ENCODE data around the gene TULP4. TPM values are rescaled to one million over a fixed set of nuclear protein-coding genes. Genes with fewer than 3 reads are reported as not detected.

Gene TULP4
- total RNA-seq, 2 donors from 2014 or later: 10.8 to 31.2 TPM

DNA sequence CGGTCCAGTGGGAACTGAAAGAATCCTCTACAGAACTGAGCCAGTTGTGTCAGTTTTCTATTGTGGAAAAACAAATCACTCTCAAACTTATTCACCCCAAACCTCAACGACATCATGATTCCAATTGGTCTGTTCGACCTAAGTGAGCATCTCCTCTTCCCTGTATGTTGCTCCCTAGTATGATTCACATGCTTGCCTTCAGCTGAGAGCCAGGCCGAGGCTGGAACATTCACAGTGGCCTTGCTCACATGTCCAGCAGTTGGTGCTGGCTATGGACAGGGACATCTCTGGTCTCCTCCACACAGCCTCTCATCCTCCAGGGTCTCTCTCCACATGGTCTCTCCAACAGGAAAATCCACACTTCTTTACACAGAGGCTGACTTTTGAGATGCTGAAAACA lies 219.3 kb downstream of the TULP4 start:
- Mint-ChIP-seq H3K27me3 (peaks cover 34% of the 10 kb centered on the region), H3K4me1 (peaks cover 5% of the 10 kb centered on the region)

GRCh38 chr6:158531970-158532369 lies 219.7 kb downstream of the TULP4 start:
- ATAC-seq (replicated peaks): no peak
- Mint-ChIP-seq H3K27ac (no peak overlapping the region), H3K4me1 (peaks cover 5% of the 10 kb centered on the region), H3K4me3 (no peak overlapping the region), H3K9me3 (peaks cover 4% of the 10 kb centered on the region), H3K36me3 (ENCODE audit: low read depth) (no peaks in the 10 kb centered on the region), H3K27me3 (peaks cover 30% of the 10 kb centered on the region)

More for the DNA sequence above, 219.3 kb downstream of the TULP4 start:
- Mint-ChIP-seq H3K4me3 (no peak overlapping the region), H3K36me3 (ENCODE audit: low read depth) (no peaks in the 10 kb centered on the region), H3K27ac (no peak overlapping the region), H3K9me3 (peaks cover 4% of the 10 kb centered on the region)
- ATAC-seq (replicated peaks): no peak

GRCh38 chr6:158536084-158536890 lies 224.0 kb downstream of the TULP4 start:
- Mint-ChIP-seq H3K36me3 (ENCODE audit: low read depth) (no peaks in the 10 kb centered on the region), H3K4me1 (peaks cover 5% of the 10 kb centered on the region), H3K4me3 (peak overlapping the region; percentile 59), H3K9me3 (no peaks in the 10 kb centered on the region), H3K27ac (no peak overlapping the region), H3K27me3 (peaks cover 14% of the 10 kb centered on the region)
- ATAC-seq (replicated peaks): peak; percentile 78

- Mint-ChIP-seq H3K4me3 (peak overlapping the region; percentile 59), H3K27me3 (peaks cover 7% of the 10 kb centered on the region), H3K27ac (no peak overlapping the region), H3K4me1 (peaks cover 5% of the 10 kb centered on the region), H3K9me3 (no peaks in the 10 kb centered on the region), H3K36me3 (ENCODE audit: low read depth) (no peaks in the 10 kb centered on the region)
- ATAC-seq (replicated peaks): peak; percentile 63
Observed at GRCh38 chr6:158536891-158537798, 224.9 kb downstream of the TULP4 start.

GRCh38 chr6:158538741-158539140 lies 226.5 kb downstream of the TULP4 start:
- H3K4me3 Mint-ChIP-seq: no peak overlapping the region
- H3K9me3 Mint-ChIP-seq: no peaks in the 10 kb centered on the region
- ATAC-seq (replicated peaks): no peak
- H3K27me3 Mint-ChIP-seq: peaks cover 6% of the 10 kb centered on the region
- no peak overlapping the region for H3K27ac Mint-ChIP-seq
- peaks cover 6% of the 10 kb centered on the region for H3K4me1 Mint-ChIP-seq
- H3K36me3 Mint-ChIP-seq (ENCODE audit: low read depth): no peaks in the 10 kb centered on the region

DNA sequence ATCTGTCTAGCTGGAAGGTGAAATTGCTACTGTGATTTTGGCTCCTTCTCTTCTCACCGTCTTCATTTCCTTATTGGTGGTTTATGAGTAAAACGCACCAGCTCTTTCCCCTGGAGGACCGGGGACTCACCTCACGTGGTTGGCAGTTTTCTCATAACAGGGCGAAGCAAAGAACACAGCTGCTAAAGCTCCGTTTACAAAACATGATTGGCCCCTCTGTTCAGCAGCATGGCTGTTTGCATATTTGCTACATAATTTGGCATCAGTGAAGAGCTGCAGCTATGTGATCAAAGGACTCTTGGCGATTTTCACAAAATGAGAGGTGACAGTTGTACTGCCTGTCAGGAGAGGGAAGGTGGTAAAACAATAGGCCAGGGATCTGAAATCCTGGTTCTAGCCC lies 227.1 kb downstream of the TULP4 start:
- Mint-ChIP-seq H3K9me3 (no peaks in the 10 kb centered on the region), H3K4me3 (no peak overlapping the region), H3K36me3 (ENCODE audit: low read depth) (no peaks in the 10 kb centered on the region)

GRCh38 chr6:158539881-158540280 lies 227.6 kb downstream of the TULP4 start:
- Mint-ChIP-seq H3K36me3 (ENCODE audit: low read depth) (no peaks in the 10 kb centered on the region), H3K9me3 (no peaks in the 10 kb centered on the region), H3K4me3 (no peak overlapping the region), H3K27me3 (peaks cover 6% of the 10 kb centered on the region), H3K4me1 (peaks cover 8% of the 10 kb centered on the region), H3K27ac (no peak overlapping the region)
- ATAC-seq (replicated peaks): no peak

More for the DNA sequence above, 227.1 kb downstream of the TULP4 start:
- H3K4me1 Mint-ChIP-seq: peaks cover 8% of the 10 kb centered on the region
- peaks cover 6% of the 10 kb centered on the region for H3K27me3 Mint-ChIP-seq
- ATAC-seq (replicated peaks): no peak
- H3K27ac Mint-ChIP-seq: no peak overlapping the region

DNA sequence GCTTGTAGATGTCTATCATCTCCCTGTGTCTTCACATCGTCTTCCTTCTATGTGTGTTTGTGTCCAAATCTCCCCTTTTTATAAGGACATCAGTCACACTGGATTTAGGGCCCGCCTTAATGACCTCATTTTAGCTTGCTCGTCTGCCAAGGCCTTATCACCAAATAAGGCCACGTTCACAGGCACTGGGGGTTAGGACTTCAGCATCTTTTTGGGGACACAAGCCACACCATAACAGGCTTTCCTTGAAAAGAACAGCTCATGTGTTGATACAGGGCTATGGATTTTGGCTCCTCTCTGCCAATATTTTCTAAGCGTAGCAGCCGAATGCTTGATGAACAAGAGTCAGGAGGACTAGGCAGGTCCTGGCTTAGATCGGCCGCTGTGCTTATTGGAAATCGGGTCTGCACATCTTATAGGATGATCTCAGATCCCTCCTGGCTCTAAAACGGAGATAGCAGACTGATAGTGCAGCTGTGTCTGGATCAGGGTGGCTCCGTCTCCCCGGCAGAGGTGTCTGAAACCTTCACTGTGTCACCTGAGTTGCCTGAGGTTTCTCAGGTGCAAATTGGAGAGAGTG lies 231.4 kb downstream of the TULP4 start:
- no peak overlapping the region for H3K27ac Mint-ChIP-seq
- H3K9me3 Mint-ChIP-seq: no peaks in the 10 kb centered on the region
- peaks cover 9% of the 10 kb centered on the region for H3K27me3 Mint-ChIP-seq
- ATAC-seq (replicated peaks): no peak
- H3K4me3 Mint-ChIP-seq: no peak overlapping the region
- peaks cover 3% of the 10 kb centered on the region for H3K4me1 Mint-ChIP-seq
- H3K36me3 Mint-ChIP-seq (ENCODE audit: low read depth): no peaks in the 10 kb centered on the region

DNA sequence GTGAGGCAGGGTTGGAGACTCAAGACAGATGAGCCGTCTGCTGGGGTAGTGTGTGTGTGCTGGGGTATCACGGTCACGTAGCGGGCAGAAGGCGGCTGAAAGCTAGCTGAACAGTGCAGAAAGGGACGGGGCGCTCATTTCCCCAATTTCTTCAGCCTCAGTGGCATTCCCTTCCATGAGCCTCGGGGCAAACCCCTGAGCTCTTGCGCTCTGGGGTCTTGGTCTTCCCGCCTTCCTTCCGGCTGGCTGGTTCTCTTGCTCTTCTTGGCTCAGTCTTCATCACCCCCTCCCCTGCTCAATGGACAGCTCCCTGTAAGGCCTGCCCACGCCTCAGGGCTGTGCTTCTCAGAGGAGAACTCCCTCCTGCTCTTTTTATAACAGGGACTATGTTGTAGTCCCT lies 232.2 kb downstream of the TULP4 start:
- Mint-ChIP-seq H3K4me1 (peaks cover 3% of the 10 kb centered on the region), H3K9me3 (no peaks in the 10 kb centered on the region), H3K27me3 (peaks cover 9% of the 10 kb centered on the region), H3K27ac (no peak overlapping the region), H3K4me3 (no peak overlapping the region), H3K36me3 (ENCODE audit: low read depth) (no peaks in the 10 kb centered on the region)
- no peak for ATAC-seq (replicated peaks)

DNA sequence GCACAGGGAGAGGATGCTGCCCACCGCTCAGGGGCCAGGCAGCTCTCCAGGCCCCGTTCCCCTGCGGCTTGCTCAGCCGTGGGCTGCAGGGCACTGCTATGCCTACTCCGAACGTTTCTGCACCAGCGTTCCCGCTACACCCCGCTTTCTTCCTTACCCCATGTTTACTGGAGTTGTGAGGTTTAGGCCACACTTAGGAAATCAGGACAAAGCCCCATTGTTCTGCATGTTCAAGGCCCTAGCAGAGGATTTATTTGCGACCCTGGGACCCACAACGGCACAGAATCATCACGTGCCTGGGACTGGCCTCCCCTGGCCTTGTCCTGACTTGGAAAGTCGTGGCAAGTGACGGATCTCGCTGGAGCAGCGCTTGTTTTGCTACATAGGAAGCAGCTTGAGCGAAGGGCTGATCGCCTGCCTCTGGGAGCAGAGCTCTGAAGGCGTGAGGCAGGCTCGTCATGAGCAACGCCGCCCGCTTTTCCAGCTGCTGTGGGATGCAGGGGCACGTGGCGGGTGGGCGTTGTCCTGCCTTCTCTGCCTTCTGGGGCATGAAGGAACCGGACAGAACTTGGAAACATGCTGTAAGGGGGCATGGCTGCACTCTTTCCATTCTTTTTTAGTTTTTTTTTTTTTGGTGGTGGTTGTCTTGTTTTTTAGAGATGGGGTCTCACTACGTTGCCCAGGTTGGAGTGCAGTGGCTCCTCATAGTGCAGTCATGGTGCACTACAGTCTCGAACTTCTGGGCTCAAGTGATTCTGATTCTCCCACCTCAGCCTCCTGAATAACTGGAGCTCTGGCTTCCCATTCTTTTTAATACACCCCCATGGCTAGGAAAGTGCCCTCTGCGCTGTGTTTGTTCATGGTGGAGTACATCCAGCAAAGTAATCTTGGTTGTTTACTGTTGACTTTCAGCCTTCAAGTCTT lies 233.0 kb downstream of the TULP4 start:
- Mint-ChIP-seq H3K4me1 (peaks cover 3% of the 10 kb centered on the region), H3K27ac (no peak overlapping the region), H3K9me3 (no peaks in the 10 kb centered on the region), H3K4me3 (no peak overlapping the region), H3K36me3 (ENCODE audit: low read depth) (no peaks in the 10 kb centered on the region), H3K27me3 (peaks cover 9% of the 10 kb centered on the region)
- no peak for ATAC-seq (replicated peaks)

DNA sequence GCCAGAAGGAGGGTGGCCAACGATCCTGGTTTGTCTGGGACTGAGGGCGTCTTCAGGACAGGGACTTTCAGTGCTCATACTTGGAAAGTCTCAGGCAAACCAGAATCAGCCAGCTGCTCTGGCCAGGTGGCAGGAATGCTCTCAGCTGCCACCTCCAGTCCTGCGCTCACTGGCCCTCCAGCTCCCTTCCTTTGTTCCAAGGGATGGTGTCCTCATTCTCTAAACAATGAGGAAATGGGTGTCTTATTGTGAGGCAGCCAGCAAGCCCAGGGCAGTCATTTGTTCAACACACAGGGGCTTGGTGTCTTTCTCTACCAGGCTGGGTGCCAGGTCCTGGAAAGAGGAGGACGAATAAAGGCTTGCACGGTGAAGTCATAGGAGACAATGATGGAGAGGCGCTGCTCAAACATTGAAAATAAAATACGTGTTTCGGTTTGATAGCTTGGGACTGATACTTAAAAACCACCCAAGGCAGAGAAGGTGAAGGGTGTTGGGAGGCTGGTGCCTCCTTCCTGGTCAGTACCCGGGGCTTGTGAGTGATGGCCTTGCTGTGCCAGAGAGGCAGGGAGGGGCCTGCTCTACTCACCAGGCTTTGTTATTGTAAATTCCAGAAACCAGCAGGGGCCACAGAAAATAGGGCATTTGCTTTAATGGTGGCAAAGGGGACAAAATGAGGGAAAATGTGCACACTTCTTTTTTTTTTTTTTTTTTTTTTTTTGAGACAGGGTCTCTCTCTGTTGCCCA lies 236.3 kb downstream of the TULP4 start:
- Mint-ChIP-seq H3K27me3 (peaks cover 9% of the 10 kb centered on the region), H3K27ac (no peak overlapping the region)
- no peak for ATAC-seq (replicated peaks)

DNA sequence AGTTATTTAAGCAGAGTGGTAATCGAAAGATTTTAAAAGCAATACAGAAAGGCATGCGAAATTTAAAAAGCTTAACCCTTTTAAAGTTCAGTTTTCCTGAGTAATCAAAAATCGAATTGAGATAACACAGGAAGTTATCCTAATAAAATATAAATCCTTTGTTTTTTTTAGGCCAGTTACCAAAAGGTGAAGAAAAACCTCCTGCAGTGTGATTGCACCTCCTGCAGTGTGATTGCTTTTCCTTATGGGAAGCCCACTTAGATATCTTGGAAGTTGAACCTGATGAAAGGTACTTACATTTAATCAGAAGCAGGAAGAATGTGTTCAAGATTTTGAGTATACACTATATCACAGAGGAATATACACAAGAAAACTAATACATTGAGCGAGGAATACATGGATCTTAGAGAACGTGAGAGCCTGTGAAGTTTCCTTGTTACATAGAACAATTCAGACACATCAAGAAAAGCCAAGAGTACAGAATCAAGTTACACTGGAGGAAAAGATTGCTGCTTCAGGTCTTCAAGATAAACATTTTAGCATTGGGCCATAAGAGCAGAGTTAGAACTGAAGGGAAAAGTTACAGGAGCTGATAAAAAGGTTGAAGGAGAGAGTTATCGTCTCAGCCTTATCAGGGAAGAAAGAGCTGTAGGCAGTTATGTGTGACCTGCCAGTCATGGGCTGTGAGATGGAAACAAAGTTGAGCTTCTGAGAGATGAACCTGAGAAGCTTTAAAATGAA lies 240.0 kb downstream of the TULP4 start:
- ATAC-seq (replicated peaks): peak; percentile 60
- no peaks in the 10 kb centered on the region for H3K27me3 Mint-ChIP-seq

More for the DNA sequence above, 236.3 kb downstream of the TULP4 start:
- Mint-ChIP-seq H3K9me3 (no peaks in the 10 kb centered on the region), H3K4me3 (no peak overlapping the region), H3K36me3 (ENCODE audit: low read depth) (no peaks in the 10 kb centered on the region), H3K4me1 (peaks cover 9% of the 10 kb centered on the region)

DNA sequence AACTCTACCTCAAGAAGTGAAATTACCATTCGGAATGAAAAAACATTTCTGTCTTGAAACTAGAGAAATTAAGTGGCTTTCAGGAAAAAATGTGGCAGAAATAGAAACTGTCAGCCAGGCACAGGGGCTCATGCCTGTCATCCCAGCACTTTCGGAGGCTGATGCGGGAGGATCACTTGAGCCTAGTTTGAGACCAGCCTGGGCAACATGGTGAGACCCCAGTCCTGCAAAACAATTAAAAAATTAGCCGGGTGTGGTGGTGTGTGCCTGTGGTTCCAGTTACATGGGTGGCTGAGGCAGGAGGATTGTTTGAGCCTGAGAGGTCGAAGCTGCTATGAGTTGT lies 240.5 kb downstream of the TULP4 start:
- Mint-ChIP-seq H3K4me1 (peaks cover 6% of the 10 kb centered on the region), H3K36me3 (ENCODE audit: low read depth) (no peaks in the 10 kb centered on the region), H3K4me3 (no peak overlapping the region), H3K27ac (no peak overlapping the region), H3K9me3 (no peaks in the 10 kb centered on the region), H3K27me3 (no peaks in the 10 kb centered on the region)
- peak; percentile 55 for ATAC-seq (replicated peaks)

More for the DNA sequence above, 240.0 kb downstream of the TULP4 start:
- Mint-ChIP-seq H3K9me3 (no peaks in the 10 kb centered on the region), H3K27ac (no peak overlapping the region), H3K36me3 (ENCODE audit: low read depth) (no peaks in the 10 kb centered on the region), H3K4me1 (peaks cover 6% of the 10 kb centered on the region), H3K4me3 (no peak overlapping the region)
